ENCODE measurements around the gene GARNL3.

GARNL3 gene

DNA sequence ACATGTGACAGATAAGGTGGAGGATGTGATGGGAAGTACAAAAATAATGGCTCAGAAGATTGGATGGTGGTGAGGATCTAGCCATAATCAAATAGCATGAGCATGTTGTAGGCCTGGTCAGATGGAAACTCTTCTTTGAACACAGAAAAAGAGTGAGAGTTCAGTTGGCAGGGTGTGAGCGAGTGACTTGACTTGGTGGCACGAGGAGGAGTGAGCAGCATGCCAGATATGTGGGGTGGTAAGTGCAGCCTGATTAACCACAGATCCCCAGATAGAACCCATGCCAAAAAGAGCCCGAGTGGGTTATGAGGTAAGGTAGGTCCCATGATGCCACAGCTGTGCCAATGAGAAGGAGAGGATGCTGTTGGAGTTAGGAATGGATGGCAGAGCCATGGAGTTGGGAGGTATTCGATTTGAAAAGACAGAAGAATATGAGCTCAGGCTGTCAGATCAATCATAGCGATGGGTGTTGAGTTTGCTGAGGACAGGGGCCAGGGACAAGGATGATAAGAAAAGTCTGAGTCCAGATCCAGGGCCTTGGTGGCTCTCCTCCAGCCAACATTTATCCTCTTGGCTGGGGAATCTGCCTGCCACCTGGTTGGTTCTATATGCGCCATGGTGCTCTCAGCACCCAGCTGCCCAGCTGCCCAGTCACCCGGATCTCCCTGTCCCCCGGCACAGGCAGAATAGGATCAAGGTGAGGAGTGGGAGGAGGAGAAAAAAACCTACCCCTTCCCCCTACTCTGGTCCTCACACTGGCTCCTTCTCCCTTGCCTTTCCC, 16.5 kb downstream of the GARNL3 start:
- no peak for DNase-seq

DNA sequence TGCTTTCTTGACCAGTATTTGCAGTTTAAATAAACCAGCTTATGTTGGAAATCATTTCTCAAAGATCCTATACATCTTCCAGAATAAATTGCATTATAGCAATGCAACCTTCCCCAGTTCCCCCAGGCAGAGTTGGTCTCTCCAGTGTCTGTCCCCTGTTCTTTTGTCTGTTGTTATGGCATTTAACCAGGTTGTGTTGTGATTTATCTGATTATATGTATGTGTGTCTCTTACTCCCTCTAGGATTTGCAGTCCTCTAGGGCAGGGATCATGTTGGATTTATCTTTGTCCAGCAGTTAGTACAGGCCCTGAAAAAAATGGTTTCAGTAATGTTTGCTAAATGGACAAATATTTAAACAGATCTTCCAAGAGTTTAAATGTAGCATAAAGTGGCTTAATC, 17.3 kb downstream of the GARNL3 start:
- DNase-seq, result no peak

DNA sequence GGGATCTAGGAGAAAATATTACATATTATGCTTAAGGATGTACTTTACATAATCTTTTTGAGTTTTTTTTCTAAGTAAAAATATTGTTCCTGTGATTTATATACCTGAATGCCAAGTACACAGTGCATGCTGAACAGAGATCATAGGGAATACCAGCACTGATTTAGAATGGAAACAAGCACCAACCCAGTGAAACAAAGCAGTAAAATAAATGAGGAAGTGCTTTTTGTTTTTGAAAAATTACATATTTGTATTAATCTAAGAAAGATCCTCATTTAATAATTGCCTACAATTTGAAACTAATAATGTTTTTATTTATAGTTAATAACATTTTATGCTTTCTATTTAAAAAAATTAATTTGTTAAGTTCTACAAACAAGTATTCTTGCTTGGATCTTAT, 18.0 kb downstream of the GARNL3 start:
- no peak for DNase-seq

DNA sequence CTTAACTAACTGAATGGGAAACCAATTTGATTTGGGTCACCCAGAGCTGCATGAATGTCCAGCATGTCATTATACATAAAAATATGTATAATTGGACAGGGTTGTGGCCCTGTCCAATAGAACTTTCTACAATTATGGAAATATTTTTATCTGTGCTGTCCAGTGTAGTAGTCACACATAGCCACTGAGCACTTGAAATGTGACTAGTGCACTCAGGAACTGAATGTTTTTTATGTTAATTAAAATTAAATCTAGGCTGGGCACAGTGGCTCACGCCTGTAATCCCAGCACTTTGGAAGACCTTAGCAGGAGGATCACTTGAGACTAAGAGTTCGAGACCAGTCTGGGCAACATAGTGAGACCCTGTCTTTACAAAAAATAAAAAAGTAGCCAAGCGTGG, 18.6 kb downstream of the GARNL3 start:
- DNase-seq, result no peak

DNA sequence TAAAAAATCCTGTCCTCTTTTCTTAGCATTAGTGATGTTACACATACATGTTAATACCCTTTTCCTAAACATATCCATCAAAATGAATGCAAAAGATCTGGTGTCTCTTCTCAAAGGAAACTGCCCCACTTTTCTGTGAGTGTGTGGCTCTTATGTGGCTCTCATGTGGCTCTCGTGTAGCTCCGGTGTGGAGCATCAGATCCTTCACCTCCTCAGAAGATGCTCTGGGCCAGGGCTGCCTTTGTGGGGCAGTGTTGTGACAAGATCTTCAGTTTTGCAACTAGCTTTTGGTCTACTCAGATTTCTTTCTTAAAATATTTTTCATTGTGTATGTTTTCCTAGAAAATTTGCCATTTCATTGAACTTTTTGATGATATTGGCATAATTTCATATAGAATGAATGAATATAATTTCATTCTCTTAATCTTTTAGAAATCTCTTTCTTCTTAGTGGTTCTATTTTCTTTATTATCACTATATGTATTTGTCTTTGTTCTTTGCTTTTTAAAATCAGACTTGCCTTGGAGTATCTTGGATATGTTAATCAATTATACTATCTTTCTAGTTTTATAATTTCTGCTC, 19.4 kb downstream of the GARNL3 start:
- no peak for DNase-seq

DNA sequence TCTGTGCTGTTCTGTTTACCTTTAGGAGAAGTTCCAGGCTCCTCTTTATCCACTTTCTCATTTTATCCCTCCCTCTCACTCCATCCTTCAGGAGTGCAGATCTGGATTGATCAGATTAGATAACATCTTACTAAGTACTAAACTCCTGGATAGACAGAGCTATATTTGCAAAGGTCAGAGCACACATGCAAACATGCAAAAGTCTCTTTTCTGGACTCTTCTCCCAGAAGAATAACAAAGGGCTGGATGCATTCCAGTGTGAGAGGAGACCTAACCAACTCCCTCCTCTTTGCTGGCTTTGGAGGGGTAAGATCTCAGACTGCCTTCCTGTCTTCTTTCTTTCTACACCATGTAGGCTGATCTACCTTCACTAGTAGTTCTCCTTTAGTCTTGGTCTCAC, 21.4 kb downstream of the GARNL3 start:
- DNase-seq, result no peak

DNA sequence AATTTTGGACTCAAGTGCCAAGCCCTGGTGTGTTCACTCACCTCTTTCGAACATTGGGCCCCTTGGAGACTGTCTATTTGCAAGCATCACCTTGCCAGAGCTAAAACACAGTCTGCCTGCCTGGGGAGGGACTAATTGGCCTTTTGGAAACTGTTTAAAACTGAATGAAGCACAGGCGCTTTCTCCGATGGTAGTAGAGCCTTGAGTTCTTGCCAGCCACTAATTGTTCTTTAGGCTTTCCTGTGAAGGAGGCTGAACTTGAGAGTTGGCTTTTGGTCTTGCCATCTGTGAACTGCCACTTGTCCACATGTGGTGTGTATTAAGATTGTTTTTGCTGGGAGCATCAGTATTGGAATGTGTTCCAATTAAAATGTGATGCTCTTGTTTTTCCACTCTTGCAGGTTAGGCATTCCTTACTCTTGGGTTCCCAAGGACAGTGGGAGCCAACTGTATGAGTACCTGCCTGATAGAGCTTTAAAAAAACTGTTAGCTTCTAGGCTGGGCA, 26.0 kb downstream of the GARNL3 start:
- DNase-seq, result no peak

DNA sequence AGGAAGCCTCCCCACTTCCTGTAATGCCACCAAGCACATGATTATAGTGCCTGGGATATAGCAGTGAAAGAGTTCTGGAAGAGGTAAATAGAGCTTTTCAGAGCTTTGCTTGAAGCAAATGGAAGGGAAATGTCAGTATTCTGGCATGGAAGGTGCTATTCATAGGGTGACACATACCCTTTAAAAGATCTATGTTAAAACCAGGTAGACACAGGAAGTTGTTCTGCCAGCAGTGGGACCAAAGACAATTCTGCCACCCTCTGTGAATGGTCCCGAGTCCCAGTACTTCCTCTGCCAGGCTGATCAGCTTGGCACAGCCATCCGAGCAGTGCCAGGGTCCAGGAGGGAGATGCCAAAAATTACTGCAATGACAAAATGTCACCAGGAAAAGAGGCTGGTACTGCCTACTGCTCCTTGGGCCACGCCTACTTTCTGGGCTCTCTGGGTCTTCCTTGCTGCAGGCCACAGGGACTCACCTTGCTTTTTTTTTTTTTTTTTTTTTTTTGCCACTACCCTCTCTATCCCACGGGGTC, 26.7 kb downstream of the GARNL3 start:
- no peak for DNase-seq

DNA sequence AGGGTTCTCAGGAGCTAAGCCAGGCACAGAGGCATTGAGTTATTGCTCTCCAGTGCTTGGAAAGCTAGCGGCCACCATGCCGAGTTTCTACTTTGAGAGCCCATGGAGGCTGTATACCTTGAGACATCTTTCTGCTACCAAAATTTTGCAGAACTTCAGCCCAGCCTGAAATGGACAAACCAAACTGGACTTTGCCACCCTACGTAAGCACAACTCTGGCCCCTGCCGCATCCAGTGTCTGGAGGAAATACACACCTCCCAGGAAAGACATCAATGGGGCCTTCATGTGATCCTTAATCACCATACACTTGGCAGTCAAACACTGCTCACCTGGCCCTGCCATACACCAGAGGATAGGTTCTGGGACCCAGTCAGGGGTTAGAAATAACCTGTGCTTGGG, 27.8 kb downstream of the GARNL3 start:
- DNase-seq, result no peak

DNA sequence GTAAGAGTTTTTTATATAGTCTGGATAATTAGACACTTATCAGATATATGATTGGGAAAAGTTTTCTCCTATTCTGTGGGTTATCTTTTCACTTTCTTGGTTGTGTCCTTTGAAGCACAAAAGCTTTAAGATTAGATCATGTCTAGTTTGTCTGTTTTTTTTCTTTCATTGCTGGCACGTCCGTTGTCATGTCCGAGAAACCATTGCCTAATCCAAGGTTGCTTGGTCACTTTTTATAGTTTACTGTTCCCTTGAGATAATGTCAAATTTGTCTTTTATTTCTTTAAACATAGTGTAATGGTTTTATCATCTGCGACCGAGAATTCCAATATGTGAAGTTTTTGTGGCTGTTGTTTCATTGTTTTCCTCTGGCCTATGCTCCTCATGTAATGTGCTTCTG, 28.8 kb downstream of the GARNL3 start:
- DNase-seq, result no peak

DNA sequence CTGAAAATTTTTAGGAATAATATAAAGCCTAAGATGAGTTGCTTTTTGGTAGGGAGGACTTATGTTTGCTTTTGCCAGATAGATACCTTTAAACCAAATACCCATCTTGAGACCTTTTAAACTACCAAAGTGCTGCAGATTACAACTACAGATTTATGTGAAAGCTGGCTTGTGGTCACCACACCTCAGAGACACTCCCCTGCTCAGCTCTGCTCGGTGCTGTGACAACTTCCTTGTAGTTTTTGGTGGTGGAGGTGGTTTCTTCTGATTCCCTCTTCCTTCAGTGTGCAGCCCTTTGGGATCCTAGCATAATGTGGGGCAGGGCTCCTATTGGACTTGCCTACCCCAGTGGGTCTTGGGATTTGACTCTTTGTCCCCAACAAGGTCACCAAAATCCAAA, 29.2 kb downstream of the GARNL3 start:
- no peak for DNase-seq

DNA sequence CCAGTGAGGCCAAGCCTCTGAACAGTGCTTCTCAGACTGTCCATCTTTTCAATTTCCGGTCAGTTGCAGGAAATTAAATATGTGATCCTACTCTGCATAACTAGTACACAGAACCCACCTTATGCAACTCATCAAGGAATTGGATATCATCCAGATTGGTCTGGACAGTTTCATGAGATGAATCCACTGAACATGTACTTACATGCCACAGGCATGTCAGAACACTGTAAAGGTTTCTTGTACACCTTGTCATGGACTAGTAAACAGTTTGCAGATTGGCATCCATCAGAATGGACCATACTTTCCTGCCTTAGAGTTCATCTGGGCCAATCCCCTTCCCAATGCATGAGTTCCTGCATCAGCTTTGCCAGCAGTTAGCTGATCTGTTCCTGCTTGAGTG, 30.4 kb downstream of the GARNL3 start:
- DNase-seq, result no peak

DNA sequence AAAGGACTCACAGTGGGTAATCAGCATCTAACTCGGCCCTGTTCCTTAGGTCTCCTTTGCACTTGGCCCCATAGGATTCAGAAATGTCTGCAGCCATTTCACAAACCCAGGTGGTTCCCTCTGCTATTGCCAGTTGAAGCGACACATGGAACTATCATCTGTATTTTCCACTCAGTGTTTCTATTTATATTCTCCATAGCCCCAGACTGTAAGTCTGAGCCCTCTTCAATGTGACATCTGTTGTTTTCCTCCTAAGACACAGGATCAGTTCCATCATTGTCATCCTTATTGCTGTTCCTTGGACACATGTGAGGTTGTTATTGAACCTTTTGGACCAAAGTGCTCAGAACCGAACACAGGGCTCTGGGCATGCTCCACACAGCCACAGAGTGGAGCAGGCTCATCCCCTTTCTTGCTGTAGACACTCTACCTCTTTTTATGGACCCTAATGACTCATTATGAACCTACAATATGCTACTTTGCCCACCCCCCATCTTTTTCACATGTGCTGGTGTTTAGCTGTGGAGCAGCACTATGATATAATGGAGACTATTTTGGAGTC, 36.4 kb downstream of the GARNL3 start:
- no peak for DNase-seq

DNA sequence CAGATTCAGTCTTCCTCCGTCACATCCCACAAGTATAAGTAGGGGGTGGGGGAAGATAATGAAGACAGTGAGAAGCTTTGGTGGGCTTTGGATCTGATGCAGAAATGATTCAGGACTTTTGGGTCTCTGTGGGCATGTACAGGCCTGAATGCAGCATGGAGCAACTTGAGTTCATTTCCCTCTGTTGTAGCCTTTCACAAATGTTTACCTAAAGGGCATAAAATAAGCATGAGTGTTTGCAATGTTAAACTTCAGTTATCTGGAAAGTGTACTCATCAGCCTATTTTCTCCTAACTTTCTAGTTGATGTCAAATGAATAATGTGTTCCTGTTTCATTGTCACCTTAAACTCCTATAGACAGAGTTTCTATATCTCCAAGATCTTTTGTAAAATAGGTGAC, 39.3 kb downstream of the GARNL3 start:
- DNase-seq, result no peak

DNA sequence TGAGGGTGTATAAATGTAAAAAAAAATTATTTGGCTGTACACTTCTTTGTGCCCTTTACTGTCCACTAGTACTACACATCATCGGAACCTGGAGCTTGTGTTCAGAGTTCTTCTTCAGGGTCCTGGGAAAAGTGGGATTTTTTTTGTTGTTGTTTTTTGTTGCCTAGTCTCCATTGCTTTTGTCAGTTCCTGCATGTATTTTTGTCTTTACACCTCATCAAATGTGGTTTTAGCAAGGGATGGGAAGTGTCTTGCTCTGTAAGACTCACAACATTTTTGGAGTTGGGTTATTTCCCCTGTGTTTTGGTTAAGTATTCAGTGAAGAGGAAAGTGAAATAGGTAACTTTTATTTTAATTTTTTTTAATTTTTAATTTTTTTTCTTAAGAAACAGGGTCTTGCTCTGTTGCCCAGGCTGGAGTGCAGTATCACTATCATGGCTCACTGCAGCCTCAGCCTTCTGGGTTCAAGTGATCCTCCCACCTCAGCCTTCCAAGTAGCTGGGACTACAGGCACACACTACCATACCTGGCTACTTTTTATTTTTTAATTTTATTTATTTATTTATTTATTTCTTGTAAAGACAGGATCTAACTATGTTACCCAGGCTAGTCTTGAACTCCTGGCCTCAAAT, 40.7 kb downstream of the GARNL3 start:
- DNase-seq, result no peak

DNA sequence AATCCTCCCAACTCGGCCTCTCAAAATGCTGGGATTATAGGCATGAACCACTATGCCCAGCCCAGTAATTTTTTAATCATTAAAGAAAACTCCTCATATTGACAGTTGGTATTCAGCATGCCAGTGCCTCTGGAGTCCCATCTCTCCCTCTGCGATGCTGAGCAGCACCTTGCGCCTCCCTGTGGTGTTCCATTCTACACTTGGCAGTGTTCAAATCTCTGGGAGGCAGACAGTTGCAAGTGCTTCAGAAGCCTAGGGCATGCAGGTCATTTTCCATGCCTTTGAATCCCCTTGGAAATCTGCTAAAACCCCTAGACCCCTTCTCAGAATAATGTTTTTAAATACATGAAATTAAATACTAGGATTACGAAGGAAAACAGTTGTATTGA, 41.3 kb downstream of the GARNL3 start:
- DNase-seq, result no peak

DNA sequence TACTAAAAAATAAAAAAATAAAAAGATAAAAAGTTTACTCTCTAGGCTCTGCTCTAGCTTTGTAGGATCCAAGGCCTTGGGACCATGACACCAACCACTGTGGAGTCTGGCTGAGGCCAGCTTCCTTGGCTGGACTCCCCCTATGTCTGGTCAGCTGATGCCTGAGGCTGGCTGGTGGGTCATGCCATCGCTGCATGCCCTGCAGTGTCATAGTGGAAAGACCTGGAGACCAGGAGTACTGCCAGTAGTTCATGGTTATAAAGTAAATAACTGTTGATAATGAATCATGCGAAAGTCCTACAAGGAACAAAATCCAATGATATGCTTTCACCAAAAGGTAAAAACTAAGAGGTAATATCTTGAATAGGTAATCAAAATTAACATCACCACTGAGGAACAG, 43.2 kb downstream of the GARNL3 start:
- no peak for DNase-seq

DNA sequence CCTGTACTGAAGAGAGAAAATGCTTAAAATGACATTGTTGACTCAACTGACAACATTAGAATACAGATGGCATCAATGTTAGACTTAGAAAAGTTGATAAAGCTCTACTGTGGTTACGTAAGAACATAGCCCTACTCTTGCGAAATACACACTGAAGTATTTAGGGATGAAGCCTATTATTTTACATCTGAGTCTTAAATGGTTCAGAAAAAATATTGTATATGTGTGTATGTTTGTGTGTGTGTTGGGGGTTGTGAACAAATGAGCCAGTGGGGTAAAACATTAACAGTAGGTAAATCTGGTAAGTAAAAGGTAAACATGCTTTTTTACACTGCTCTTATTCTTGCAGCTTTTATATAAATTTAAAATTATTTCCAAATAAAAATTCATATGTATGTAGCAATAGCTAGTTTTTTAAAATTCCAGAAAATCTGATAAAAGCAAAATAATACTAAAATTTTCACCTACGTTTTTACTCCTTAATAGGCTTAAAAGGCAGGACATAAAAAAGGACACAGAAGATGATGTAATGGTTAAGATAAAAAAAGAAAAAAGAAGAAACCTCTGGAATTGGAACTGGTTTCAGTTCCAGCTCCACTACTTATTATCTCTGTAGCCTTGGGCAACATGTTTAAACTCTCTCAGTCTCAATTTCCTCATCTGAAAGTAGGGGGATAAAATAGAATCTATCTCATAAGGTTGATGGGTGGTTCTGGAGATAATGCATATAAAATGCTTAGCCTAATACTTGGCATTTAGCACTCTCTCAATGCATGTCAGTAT, 44.3 kb downstream of the GARNL3 start:
- no peak for DNase-seq

DNA sequence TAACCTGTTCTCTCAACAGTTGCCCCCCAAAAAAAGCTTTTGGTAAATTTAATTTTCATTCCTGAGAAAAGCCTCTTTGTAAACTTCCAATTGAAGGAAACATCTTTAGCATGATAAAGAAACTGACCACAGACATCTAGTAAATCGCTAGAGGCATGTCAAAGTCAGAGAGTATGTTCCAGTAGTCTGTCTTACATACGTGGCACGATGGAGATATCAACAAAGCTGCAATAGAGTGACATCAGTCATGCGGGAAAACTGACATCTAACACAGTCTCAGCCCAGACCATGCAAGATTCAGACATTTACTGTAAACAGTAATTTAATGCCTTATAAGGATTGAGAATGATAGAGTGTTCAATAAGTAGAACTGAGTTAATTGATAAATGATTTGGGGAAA, 45.1 kb downstream of the GARNL3 start:
- no peak for DNase-seq

DNA sequence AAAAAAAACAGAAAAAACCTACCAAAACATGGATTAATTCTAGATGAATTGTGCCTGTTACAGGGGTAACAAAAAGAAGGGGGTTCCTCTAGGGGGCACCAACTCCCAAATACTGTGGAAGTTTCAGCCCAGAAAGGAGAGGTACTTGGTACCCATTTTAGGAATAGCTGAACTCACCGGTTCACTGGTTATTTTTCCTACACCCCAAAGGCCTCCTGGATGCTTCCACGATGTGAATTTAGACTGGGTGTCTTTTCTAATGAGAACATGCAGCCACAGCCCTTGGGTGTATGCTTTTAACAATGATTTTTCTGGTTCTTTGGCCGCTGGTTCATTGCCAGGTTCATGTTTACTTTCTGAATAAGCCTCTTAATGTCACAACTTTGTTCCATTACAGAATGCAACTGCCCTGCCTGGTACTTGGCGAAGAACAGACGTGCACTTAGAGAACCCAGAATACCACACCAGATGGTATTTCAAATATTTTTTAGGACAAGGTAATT, 46.7 kb downstream of the GARNL3 start:
- no peak for DNase-seq

DNA sequence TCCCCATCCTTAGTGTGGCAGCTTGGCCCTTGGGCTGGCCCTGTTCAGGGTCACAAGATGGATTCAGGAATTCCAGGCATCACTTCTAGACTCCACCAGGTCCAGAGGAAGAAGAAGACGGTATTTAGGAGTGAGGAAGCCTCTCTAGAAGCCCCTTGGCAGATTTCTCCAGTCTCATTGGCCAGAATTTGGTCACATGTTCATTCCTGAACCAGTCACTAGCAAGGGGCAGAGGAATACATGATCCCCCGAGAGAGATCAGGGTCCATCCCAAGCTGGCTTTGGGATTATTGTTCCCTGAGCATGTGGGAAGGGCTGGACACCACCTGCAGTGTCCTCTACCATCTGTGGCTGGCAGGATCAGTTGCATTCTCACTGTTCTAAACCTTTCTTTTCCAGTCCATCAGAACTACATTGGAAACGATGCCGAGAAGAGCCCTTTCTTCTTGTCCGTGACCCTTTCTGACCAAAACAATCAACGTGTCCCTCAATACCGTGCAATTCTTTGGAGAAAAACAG, 48.5 kb downstream of the GARNL3 start:
- no peak for DNase-seq

DNA sequence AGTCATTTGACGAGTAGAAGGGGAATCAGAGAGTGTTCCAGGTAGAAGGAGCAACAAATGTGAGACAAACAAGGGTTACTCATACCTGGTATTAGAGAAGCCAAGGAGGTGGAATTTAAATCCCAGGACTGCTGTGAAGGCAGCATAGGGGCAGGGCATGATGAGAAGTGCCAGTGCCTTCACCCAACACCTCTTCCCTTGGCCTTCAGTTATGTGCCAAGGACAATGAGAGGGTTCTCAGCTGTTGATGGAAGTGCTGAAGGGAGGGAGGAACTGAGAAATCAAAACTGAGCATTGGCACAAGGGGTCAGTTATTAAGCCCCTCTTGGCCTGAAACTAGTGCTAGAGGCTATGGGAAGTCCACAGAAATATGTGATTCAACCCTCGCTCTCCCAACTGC, 50.3 kb downstream of the GARNL3 start:
- DNase-seq, result no peak
